ENCODE measurements around the gene UGT8.

- no peak for TF ChIP-seq CTCF (IDR thresholded peaks at IDR 0.05)
- TF ChIP-seq POLR2A (IDR thresholded peaks at IDR 0.05) = no peak
Measured at GRCh38 chr4:114562176-114562904, 36.3 kb upstream of the UGT8 start.

Data from heart left ventricle (tissue), 13 donors.